Caco-2 (cell line): ENCODE results near the gene PPP1R12C. TPM values are rescaled to one million over a fixed set of nuclear protein-coding genes. Genes with fewer than 3 reads are reported as not detected.

Experiments
- BruUV-seq: library from RNA; stranded (reverse); fragments of 400-500 nt; replicated peaks from 2 replicates; lab custom pipeline; 2021; lab: Mats Ljungman, UMichigan
- CTCF ChIA-PET: fragments of 300-600 bp; sonication (Branson Sonifier 250); formaldehyde crosslinking; loops from one replicate; lab custom pipeline; 2022; ENCODE audit warnings: antibody characterized with exemption; lab: Charles Lee
- POLR2A ChIA-PET: fragments of 300-600 bp; sonication (Branson Sonifier 250); formaldehyde crosslinking; loops from one replicate; lab custom pipeline; 2022; ENCODE audit warnings: antibody characterized with exemption; lab: Charles Lee
- DNase-seq, 2 experiments: peaks; one replicate each; pipeline versions ENCODE4 v3.0.0 to v3.0.0-alpha.2; 2020 to 2022
- H3K27me3 ChIP-seq: replicated peaks from 2 replicates; pipeline ENCODE4 v1.6.0; 2011; ENCODE audit warnings: low read length; ENCODE audit not compliant: control insufficient read depth, insufficient read depth
- H3K36me3 ChIP-seq: 2 replicates; pipeline ENCODE4 v1.5.1; 2011; ENCODE audit warnings: low read length; ENCODE audit not compliant: control insufficient read depth, insufficient read depth
- H3K4me1 ChIP-seq: fragments of 250-450 bp; sonication (Bioruptor Pico); 2 replicates; pipeline ENCODE4 v1.5.1; 2020; ENCODE audit warnings: mild to moderate bottlenecking
- H3K4me3 ChIP-seq: 2 replicates; pipeline ENCODE4 v1.5.1; 2011; ENCODE audit warnings: low read depth, mild to moderate bottlenecking, control low read depth, low read length
- H3K9me3 ChIP-seq: fragments of 250-450 bp; sonication (Bioruptor Pico); 2 replicates; pipeline ENCODE4 v1.5.1; 2020; ENCODE audit warnings: mild to moderate bottlenecking, moderate library complexity
- H3K27ac Mint-ChIP-seq: one replicate; pipeline ENCODE4 v1.8.0; 2022; ENCODE audit warnings: mixed read lengths; ENCODE audit not compliant: unreplicated experiment
- H3K27me3 Mint-ChIP-seq: one replicate; pipeline ENCODE4 v1.8.0; 2022; ENCODE audit warnings: mixed read lengths; ENCODE audit not compliant: insufficient read depth, unreplicated experiment
- H3K36me3 Mint-ChIP-seq: one replicate; pipeline ENCODE4 v1.8.0; 2022; ENCODE audit warnings: mild to moderate bottlenecking, mixed read lengths; ENCODE audit not compliant: insufficient read depth, unreplicated experiment
- H3K4me1 Mint-ChIP-seq: one replicate; pipeline ENCODE4 v1.8.0; 2022; ENCODE audit warnings: low read depth, mixed read lengths; ENCODE audit not compliant: unreplicated experiment
- H3K4me3 Mint-ChIP-seq: one replicate; pipeline ENCODE4 v1.8.0; 2022; ENCODE audit warnings: mild to moderate bottlenecking, moderate library complexity, mixed read lengths; ENCODE audit not compliant: unreplicated experiment
- H3K9me3 Mint-ChIP-seq: one replicate; pipeline ENCODE4 v1.8.0; 2022; ENCODE audit warnings: mixed read lengths; ENCODE audit not compliant: unreplicated experiment
- intact Hi-C: fragments of 100-400 bp; cut with micrococcal nuclease; formaldehyde crosslinking; loops from one replicate; pipeline ENCODE4 v1.10.0; 2022; ENCODE audit not compliant: unreplicated experiment
- total RNA-seq: library from RNA; stranded (reverse); gene quantifications from 2 replicates; pipeline ENCODE4 v1.2.3, GENCODE V29; 2022
- TF ChIP-seq, protein P1 (sequence below), 2 experiments: fragments of 200-600 bp in 1 of 2; IDR thresholded peaks; 1 replicate in 1 of 2; 2 replicates in 1 of 2; pipeline versions ENCODE4 v1.5.1 to v1.8.0; 2011 to 2022; ENCODE audit warnings: antibody characterized with exemption in 1 of 2, control low read depth in 1 of 2, inconsistent platforms in 1 of 2, low read depth in 1 of 2, low read length in 1 of 2, mild to moderate bottlenecking in 1 of 2, moderate library complexity in 1 of 2; ENCODE audit not compliant: insufficient read depth in 1 of 2, severe bottlenecking in 1 of 2, unreplicated experiment in 1 of 2

Gene PPP1R12C
- total RNA-seq, 1 experiment from 2014 or later, result 104 TPM

DNA sequence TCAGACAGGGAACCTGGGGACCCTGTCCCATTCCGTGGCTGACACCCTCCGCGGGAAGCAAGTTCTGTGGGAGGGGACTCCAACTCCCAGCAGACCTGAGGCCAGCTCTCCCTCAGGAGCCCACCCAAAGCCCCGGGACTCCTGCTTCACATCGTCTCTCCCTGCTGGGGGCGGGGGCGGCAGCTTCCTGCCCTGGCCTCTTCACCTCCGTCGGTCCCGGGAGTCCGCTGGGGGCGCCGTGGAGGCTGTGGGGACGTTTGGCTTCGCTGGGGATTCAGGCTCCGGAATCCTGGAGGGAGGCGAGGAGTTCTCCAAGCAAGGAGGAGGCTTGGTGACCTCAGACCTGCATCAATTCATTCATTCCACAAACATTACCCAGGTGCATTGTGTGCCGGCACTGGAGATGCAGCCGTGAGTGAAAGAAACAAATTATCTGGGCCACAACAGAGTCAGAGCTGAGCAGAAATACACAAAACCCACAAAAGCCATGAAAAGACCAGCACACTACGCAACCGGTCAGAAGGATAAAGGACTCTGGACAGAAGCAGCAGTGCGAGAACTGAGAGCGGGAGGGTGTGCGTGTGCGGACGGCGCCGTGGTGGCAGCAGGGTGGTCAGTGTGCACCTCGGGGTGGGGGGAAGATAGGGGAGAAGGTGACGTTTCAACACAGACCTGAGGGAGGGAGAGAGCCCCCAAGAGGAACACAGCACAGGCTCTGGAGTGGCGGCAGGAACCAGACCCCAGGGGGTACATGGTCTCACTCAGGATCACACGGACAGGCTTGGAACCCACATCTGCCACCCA, 22.8 kb downstream of the PPP1R12C start:
- H3K27me3 Mint-ChIP-seq, result no peaks in the 10 kb centered on the region
- no peak overlapping the region for H3K27ac Mint-ChIP-seq
- DNase-seq, result peak in 1 of 2 experiments; percentile 37
- no peaks in the 10 kb centered on the region for H3K27me3 ChIP-seq
- CTCF ChIA-PET, result no interaction called here
- H3K4me1 Mint-ChIP-seq, result no peaks in the 10 kb centered on the region
- no peak overlapping the region for H3K4me3 ChIP-seq
- H3K4me1 ChIP-seq, result no peaks in the 10 kb centered on the region
- H3K36me3 Mint-ChIP-seq, result peaks cover 41% of the 10 kb centered on the region
- intact Hi-C loops, result no loop called here
- H3K36me3 ChIP-seq, result peaks cover 3% of the 10 kb centered on the region
- no peak overlapping the region for H3K4me3 Mint-ChIP-seq
- no peaks in the 10 kb centered on the region for H3K9me3 ChIP-seq
- H3K9me3 Mint-ChIP-seq, result no peaks in the 10 kb centered on the region
- POLR2A ChIA-PET, result interaction anchor here (0.6 kb wide), 1 partner anchor 30 kb away, joined by 4 read pairs; no protein-coding TSS in a partner anchor
- TF ChIP-seq, protein P1, sequence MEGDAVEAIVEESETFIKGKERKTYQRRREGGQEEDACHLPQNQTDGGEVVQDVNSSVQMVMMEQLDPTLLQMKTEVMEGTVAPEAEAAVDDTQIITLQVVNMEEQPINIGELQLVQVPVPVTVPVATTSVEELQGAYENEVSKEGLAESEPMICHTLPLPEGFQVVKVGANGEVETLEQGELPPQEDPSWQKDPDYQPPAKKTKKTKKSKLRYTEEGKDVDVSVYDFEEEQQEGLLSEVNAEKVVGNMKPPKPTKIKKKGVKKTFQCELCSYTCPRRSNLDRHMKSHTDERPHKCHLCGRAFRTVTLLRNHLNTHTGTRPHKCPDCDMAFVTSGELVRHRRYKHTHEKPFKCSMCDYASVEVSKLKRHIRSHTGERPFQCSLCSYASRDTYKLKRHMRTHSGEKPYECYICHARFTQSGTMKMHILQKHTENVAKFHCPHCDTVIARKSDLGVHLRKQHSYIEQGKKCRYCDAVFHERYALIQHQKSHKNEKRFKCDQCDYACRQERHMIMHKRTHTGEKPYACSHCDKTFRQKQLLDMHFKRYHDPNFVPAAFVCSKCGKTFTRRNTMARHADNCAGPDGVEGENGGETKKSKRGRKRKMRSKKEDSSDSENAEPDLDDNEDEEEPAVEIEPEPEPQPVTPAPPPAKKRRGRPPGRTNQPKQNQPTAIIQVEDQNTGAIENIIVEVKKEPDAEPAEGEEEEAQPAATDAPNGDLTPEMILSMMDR (IDR thresholded peaks at IDR 0.05; ENCODE audit: insufficient read depth in 1 of 2, low read depth in 1 of 2, low read length in 1 of 2, severe bottlenecking in 1 of 2, unreplicated experiment in 1 of 2), result no peak
- no TSS peak for BruUV-seq

DNA sequence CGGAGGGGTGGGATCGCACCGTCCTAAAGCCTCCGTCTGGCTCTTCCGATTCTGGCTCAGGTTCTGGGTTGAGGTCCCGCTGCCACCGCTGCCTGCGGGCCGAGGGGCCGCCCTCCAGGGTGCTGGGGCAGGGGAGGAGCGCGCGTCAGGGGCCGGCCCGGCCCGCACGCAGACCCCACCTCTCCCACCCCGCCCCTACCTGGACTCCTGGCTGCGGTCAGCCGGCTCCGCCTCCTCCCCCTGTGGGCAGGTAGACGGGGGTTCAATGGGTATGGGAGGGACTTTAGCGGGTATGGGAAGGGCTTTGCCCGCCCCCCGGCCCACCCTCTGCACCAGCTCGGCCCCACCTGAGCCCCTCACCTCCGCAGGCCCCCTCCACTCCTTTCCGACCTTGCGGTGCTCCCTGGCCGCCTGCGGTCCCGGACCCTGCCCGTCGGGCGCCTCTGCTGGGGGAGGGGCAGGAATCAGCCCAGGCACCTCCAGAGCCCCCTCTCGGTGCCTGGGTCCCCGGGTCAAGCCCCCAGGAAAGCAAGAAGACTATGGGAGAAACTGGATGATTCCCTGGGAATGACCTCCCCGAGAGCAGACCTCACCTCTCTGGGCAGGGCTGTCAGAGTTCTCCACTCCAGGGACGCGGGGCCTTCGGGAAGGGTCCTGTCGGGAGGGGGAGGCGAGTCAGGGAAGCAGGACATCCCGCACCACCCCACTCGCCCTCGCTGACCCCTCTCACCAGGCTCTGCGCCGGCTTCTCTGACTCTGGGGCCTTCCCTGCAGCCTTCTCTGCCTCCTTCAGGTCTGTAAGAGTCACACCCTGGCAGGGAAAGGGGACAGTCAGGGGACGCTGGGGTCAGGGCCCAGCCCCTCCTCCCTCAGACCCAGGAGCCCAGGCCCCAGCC, 24.8 kb downstream of the PPP1R12C start:
- H3K27me3 Mint-ChIP-seq, result no peaks in the 10 kb centered on the region
- ChIA-PET POLR2A (no interaction called here), CTCF (no interaction called here)
- H3K36me3 Mint-ChIP-seq, result peaks cover 60% of the 10 kb centered on the region
- intact Hi-C loops, result no loop called here
- H3K4me3 Mint-ChIP-seq, result no peak overlapping the region
- H3K4me1 Mint-ChIP-seq, result peaks cover 9% of the 10 kb centered on the region
- DNase-seq, result no peak
- Histone ChIP-seq H3K4me3 (no peak overlapping the region), H3K36me3 (peaks cover 5% of the 10 kb centered on the region), H3K27me3 (no peaks in the 10 kb centered on the region), H3K9me3 (no peaks in the 10 kb centered on the region), H3K4me1 (no peaks in the 10 kb centered on the region)
- H3K9me3 Mint-ChIP-seq, result no peaks in the 10 kb centered on the region
- H3K27ac Mint-ChIP-seq, result no peak overlapping the region
- no TSS peak for BruUV-seq
- TF ChIP-seq, protein P1 (IDR thresholded peaks at IDR 0.05; ENCODE audit: insufficient read depth in 1 of 2, low read depth in 1 of 2, low read length in 1 of 2, severe bottlenecking in 1 of 2, unreplicated experiment in 1 of 2), result no peak

DNA sequence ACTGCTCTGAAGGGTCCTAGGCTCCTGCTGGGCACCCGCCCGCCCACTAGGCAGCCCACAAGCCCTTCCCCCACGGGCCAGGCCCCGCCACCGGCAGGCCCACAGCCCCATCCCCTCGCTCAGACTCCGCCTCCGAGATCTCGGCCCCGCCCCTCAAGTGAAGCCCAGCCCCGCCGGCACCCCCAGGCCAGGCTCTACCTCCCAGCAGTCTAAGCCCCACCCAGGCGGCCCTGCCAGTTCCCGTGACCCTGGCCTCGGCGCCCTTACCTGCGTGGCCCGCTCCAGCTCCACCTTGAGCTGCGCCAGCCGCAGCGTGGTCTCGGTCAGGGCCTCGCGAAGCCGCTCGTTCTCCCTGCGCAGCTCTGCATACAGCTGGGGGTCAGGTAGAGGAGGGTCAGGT, 25.5 kb downstream of the PPP1R12C start:
- TF ChIP-seq, protein P1 (IDR thresholded peaks at IDR 0.05; ENCODE audit: insufficient read depth in 1 of 2, low read depth in 1 of 2, low read length in 1 of 2, severe bottlenecking in 1 of 2, unreplicated experiment in 1 of 2), result no peak
- peaks cover 67% of the 10 kb centered on the region for H3K36me3 Mint-ChIP-seq
- no peak overlapping the region for H3K27ac Mint-ChIP-seq
- H3K9me3 Mint-ChIP-seq, result no peaks in the 10 kb centered on the region
- no peaks in the 10 kb centered on the region for H3K4me1 ChIP-seq
- POLR2A ChIA-PET, result no interaction called here
- CTCF ChIA-PET, result no interaction called here
- H3K4me1 Mint-ChIP-seq, result peaks cover 9% of the 10 kb centered on the region
- H3K4me3 Mint-ChIP-seq, result no peak overlapping the region
- H3K27me3 Mint-ChIP-seq, result no peaks in the 10 kb centered on the region
- no peaks in the 10 kb centered on the region for H3K9me3 ChIP-seq
- DNase-seq, result peak in 1 of 2 experiments; percentile 46
- peaks cover 5% of the 10 kb centered on the region for H3K36me3 ChIP-seq
- BruUV-seq, result no TSS peak
- no peaks in the 10 kb centered on the region for H3K27me3 ChIP-seq
- H3K4me3 ChIP-seq, result no peak overlapping the region
- intact Hi-C loops, result no loop called here
